HEK293 (cell line): ENCODE measurements around the gene TBC1D5.

ENCODE experiments used
- CTCF ChIA-PET: fragments of 350-600 bp; formaldehyde crosslinking; extraction: SDS; loops from one replicate; lab custom pipeline; 2021; ENCODE audit warnings: antibody characterized with exemption; lab: Yijun Ruan, JAX
- POLR2A ChIA-PET: fragments of 300-600 bp; formaldehyde crosslinking; extraction: SDS; loops from one replicate; lab custom pipeline; 2020; ENCODE audit warnings: antibody characterized with exemption, inconsistent platforms; lab: Yijun Ruan, JAX
- H3K27ac ChIP-seq: fragments of 200-500 bp; sonication (Bioruptor generic); 2 replicates; pipeline ENCODE4 v1.5.1; 2014; ENCODE audit warnings: low read depth, low read length, control low read depth, inconsistent platforms; ENCODE audit errors: extremely low read depth
- H3K36me3 ChIP-seq, 2 experiments: fragments of 200-500 bp in 1 of 2; sonication (Bioruptor generic) in 1 of 2; 1 replicate in 1 of 2; 2 replicates in 1 of 2; pipeline ENCODE4 v1.5.1; 2014 to 2017; ENCODE audit warnings: inconsistent platforms in 2 of 2, low read length in 2 of 2; ENCODE audit not compliant: control insufficient read depth in 2 of 2, insufficient read depth in 1 of 2
- H3K4me1 ChIP-seq: fragments of 200-500 bp; sonication (Bioruptor generic); 2 replicates; pipeline ENCODE4 v1.5.1; 2014; ENCODE audit warnings: mild to moderate bottlenecking, low read length, inconsistent platforms; ENCODE audit not compliant: control insufficient read depth, insufficient read depth
- H3K4me3 ChIP-seq: 2 replicates; pipeline ENCODE4 v1.5.1; 2011; ENCODE audit warnings: low read depth, mild to moderate bottlenecking, control low read depth, low read length, moderate library complexity
- H3K9me3 ChIP-seq: fragments of 200-500 bp; sonication (Bioruptor generic); 2 replicates; pipeline ENCODE4 v1.5.1; 2014; ENCODE audit warnings: low read depth, low read length, inconsistent platforms; ENCODE audit not compliant: control insufficient read depth, insufficient read depth
- GFI1B ChIP-seq: fragments of 450-650 bp; formaldehyde crosslinking; IDR thresholded peaks from 2 replicates; pipeline ENCODE4 v1.5.1; 2016; ENCODE audit warnings: missing biosample characterization, missing genetic modification characterization
- HOXD13 ChIP-seq: sonication (generic); formaldehyde crosslinking; IDR thresholded peaks from 2 replicates; pipeline ENCODE4 v1.8.0; 2022; ENCODE audit warnings: missing genetic modification reagents, borderline replicate concordance
- IKZF3 ChIP-seq: fragments of 450-650 bp; IDR thresholded peaks from 2 replicates; pipeline ENCODE4 v1.5.0; 2018; ENCODE audit warnings: missing biosample characterization, mild to moderate bottlenecking, missing genetic modification characterization, moderate library complexity
- ZBTB17 ChIP-seq: fragments of 450-650 bp; formaldehyde crosslinking; IDR thresholded peaks from 2 replicates; pipeline ENCODE4 v1.5.1; 2016; ENCODE audit warnings: missing biosample characterization, missing genetic modification characterization
- ZEB2 ChIP-seq: fragments of 450-650 bp; formaldehyde crosslinking; IDR thresholded peaks from 2 replicates; pipeline ENCODE4 v1.5.1; 2016; ENCODE audit warnings: missing biosample characterization, missing genetic modification characterization
- ZNF416 ChIP-seq: fragments of 450-650 bp; formaldehyde crosslinking; IDR thresholded peaks from 2 replicates; pipeline ENCODE4 v1.5.1; 2016; ENCODE audit warnings: missing biosample characterization, missing genetic modification characterization
- ZNF529 ChIP-seq: fragments of 450-650 bp; formaldehyde crosslinking; IDR thresholded peaks from 2 replicates; pipeline ENCODE4 v1.5.1; 2017; ENCODE audit warnings: missing genetic modification characterization, missing biosample characterization; ENCODE audit not compliant: insufficient replicate concordance
- ZNF544 ChIP-seq: fragments of 450-650 bp; formaldehyde crosslinking; IDR thresholded peaks from 2 replicates; pipeline ENCODE4 v1.5.0; 2017; ENCODE audit warnings: missing biosample characterization, missing genetic modification characterization
- ZNF571 ChIP-seq: fragments of 450-650 bp; formaldehyde crosslinking; IDR thresholded peaks from 2 replicates; pipeline ENCODE4 v1.5.0; 2017; ENCODE audit warnings: missing biosample characterization, missing genetic modification characterization
- ZNF670 ChIP-seq: fragments of 450-650 bp; formaldehyde crosslinking; IDR thresholded peaks from 2 replicates; pipeline ENCODE4 v1.5.1; 2016; ENCODE audit warnings: missing biosample characterization, missing genetic modification characterization, low read depth
- ZNF791 ChIP-seq: fragments of 450-650 bp; formaldehyde crosslinking; IDR thresholded peaks from 2 replicates; pipeline ENCODE4 v1.5.1; 2016; ENCODE audit warnings: missing biosample characterization, missing genetic modification characterization
- TF ChIP-seq, protein P1 (sequence below): fragments of 450-650 bp; formaldehyde crosslinking; IDR thresholded peaks from 2 replicates; pipeline ENCODE4 v1.5.1; 2017; ENCODE audit warnings: missing biosample characterization, missing genetic modification characterization
- TF ChIP-seq, protein P2 (sequence below): fragments of 450-650 bp; formaldehyde crosslinking; IDR thresholded peaks from 2 replicates; pipeline ENCODE4 v1.5.1; 2016; ENCODE audit warnings: missing biosample characterization, missing genetic modification characterization
- TF ChIP-seq, protein P3 (sequence below): fragments of 450-650 bp; formaldehyde crosslinking; IDR thresholded peaks from 2 replicates; pipeline ENCODE4 v1.5.1; 2016; ENCODE audit warnings: missing biosample characterization, missing genetic modification characterization
- TF ChIP-seq, protein P4 (sequence below): fragments of 450-650 bp; formaldehyde crosslinking; IDR thresholded peaks from 2 replicates; pipeline ENCODE4 v1.5.0; 2017; ENCODE audit warnings: missing biosample characterization, missing genetic modification characterization, borderline replicate concordance

TBC1D5 gene

DNA sequence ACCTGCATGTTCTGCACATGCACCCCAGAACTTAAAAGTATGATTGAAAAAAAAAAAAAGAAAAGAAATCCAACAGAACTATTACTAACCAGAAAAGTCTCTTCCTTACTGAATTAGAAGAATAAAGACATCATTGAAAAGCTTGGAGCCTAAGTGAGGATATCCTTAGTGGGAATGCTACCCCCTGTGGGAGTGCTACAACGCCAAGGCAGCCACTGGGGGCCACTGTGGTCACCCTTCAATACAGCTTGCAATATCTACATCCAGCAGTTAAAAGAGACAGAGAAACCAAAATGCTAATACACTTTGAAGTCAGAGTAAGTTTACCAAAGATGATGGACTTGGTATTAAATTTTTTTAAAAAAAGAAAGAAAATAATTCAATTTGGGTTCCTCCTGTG, 565.7 kb downstream of the TBC1D5 start (continued):
- TF ChIP-seq, protein P1, sequence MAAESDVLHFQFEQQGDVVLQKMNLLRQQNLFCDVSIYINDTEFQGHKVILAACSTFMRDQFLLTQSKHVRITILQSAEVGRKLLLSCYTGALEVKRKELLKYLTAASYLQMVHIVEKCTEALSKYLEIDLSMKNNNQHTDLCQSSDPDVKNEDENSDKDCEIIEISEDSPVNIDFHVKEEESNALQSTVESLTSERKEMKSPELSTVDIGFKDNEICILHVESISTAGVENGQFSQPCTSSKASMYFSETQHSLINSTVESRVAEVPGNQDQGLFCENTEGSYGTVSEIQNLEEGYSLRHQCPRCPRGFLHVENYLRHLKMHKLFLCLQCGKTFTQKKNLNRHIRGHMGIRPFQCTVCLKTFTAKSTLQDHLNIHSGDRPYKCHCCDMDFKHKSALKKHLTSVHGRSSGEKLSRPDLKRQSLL (tag by site-specific recombination): no peak
- no peak for TF ChIP-seq ZNF670 (tag by site-specific recombination)
- no peak for TF ChIP-seq ZNF791
- no peak for TF ChIP-seq IKZF3 (tag by site-specific recombination)

GRCh38 chr3:17175187-17175807, 567.1 kb downstream of the TBC1D5 start:
- ChIA-PET POLR2A (no interaction called here), CTCF (interaction anchor here (0.9 kb wide), 1 partner anchor 14 kb away, joined by 4 read pairs; no protein-coding TSS in a partner anchor)
- Histone ChIP-seq H3K27ac (no peak overlapping the region), H3K4me3 (no peak overlapping the region), H3K9me3 (no peaks in the 10 kb centered on the region), H3K4me1 (no peaks in the 10 kb centered on the region), H3K36me3 (no peaks in the 10 kb centered on the region)
- TF ChIP-seq, protein P2, sequence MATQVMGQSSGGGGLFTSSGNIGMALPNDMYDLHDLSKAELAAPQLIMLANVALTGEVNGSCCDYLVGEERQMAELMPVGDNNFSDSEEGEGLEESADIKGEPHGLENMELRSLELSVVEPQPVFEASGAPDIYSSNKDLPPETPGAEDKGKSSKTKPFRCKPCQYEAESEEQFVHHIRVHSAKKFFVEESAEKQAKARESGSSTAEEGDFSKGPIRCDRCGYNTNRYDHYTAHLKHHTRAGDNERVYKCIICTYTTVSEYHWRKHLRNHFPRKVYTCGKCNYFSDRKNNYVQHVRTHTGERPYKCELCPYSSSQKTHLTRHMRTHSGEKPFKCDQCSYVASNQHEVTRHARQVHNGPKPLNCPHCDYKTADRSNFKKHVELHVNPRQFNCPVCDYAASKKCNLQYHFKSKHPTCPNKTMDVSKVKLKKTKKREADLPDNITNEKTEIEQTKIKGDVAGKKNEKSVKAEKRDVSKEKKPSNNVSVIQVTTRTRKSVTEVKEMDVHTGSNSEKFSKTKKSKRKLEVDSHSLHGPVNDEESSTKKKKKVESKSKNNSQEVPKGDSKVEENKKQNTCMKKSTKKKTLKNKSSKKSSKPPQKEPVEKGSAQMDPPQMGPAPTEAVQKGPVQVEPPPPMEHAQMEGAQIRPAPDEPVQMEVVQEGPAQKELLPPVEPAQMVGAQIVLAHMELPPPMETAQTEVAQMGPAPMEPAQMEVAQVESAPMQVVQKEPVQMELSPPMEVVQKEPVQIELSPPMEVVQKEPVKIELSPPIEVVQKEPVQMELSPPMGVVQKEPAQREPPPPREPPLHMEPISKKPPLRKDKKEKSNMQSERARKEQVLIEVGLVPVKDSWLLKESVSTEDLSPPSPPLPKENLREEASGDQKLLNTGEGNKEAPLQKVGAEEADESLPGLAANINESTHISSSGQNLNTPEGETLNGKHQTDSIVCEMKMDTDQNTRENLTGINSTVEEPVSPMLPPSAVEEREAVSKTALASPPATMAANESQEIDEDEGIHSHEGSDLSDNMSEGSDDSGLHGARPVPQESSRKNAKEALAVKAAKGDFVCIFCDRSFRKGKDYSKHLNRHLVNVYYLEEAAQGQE: no peak
- no peak for TF ChIP-seq ZNF544
- TF ChIP-seq, protein P3, sequence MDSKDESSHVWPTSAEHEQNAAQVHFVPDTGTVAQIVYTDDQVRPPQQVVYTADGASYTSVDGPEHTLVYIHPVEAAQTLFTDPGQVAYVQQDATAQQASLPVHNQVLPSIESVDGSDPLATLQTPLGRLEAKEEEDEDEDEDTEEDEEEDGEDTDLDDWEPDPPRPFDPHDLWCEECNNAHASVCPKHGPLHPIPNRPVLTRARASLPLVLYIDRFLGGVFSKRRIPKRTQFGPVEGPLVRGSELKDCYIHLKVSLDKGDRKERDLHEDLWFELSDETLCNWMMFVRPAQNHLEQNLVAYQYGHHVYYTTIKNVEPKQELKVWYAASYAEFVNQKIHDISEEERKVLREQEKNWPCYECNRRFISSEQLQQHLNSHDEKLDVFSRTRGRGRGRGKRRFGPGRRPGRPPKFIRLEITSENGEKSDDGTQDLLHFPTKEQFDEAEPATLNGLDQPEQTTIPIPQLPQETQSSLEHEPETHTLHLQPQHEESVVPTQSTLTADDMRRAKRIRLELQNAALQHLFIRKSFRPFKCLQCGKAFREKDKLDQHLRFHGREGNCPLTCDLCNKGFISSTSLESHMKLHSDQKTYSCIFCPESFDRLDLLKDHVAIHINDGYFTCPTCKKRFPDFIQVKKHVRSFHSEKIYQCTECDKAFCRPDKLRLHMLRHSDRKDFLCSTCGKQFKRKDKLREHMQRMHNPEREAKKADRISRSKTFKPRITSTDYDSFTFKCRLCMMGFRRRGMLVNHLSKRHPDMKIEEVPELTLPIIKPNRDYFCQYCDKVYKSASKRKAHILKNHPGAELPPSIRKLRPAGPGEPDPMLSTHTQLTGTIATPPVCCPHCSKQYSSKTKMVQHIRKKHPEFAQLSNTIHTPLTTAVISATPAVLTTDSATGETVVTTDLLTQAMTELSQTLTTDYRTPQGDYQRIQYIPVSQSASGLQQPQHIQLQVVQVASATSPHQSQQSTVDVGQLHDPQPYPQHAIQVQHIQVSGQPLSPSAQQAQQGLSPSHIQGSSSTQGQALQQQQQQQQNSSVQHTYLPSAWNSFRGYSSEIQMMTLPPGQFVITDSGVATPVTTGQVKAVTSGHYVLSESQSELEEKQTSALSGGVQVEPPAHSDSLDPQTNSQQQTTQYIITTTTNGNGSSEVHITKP (tag by site-specific recombination): no peak
- TF ChIP-seq, protein P4, sequence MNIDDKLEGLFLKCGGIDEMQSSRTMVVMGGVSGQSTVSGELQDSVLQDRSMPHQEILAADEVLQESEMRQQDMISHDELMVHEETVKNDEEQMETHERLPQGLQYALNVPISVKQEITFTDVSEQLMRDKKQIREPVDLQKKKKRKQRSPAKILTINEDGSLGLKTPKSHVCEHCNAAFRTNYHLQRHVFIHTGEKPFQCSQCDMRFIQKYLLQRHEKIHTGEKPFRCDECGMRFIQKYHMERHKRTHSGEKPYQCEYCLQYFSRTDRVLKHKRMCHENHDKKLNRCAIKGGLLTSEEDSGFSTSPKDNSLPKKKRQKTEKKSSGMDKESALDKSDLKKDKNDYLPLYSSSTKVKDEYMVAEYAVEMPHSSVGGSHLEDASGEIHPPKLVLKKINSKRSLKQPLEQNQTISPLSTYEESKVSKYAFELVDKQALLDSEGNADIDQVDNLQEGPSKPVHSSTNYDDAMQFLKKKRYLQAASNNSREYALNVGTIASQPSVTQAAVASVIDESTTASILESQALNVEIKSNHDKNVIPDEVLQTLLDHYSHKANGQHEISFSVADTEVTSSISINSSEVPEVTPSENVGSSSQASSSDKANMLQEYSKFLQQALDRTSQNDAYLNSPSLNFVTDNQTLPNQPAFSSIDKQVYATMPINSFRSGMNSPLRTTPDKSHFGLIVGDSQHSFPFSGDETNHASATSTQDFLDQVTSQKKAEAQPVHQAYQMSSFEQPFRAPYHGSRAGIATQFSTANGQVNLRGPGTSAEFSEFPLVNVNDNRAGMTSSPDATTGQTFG: no peak
- TF ChIP-seq ZNF416 (tag by site-specific recombination): no peak
- no peak for TF ChIP-seq ZBTB17
- no peak for TF ChIP-seq GFI1B (tag by site-specific recombination)
- no peak for TF ChIP-seq ZNF571 (tag by site-specific recombination)
- no peak for TF ChIP-seq ZEB2 (tag by site-specific recombination)
- no peak for TF ChIP-seq ZNF529 (tag by site-specific recombination)
- no peak for TF ChIP-seq HOXD13
- TF ChIP-seq, all 188 proteins: peak for 0
